ENCODE data around the gene DMKN.

The DMKN gene

GRCh38 chr19:35513628-35514281 lies at the start of gene DMKN:
DMKN (minus strand) TSS chr19:35513649; CDS start chr19:35513475, 174 bp downstream.
- no peak for DNase-seq

- no peak for DNase-seq
Observed at GRCh38 chr19:35562776-35563175, 49.3 kb upstream of the DMKN start.

GRCh38 chr19:35562336-35562735 lies 48.9 kb upstream of the DMKN start:
- DNase-seq: no peak

- DNase-seq: no peak
Observed at GRCh38 chr19:35561436-35561835, 48.0 kb upstream of the DMKN start.

GRCh38 chr19:35560677-35561076 lies 47.2 kb upstream of the DMKN start:
- no peak for DNase-seq

- DNase-seq: no peak
Observed at GRCh38 chr19:35560271-35560670, 46.8 kb upstream of the DMKN start.

GRCh38 chr19:35559781-35560180 lies 46.3 kb upstream of the DMKN start:
- no peak for DNase-seq

- DNase-seq: no peak
Observed at GRCh38 chr19:35559281-35559659, 45.8 kb upstream of the DMKN start.

GRCh38 chr19:35558400-35559280 lies 45.2 kb upstream of the DMKN start:
- DNase-seq: no peak

- peak in 2 of 4 experiments; percentile 11 to 32 for DNase-seq
Observed at GRCh38 chr19:35557539-35558399, 44.3 kb upstream of the DMKN start.

GRCh38 chr19:35556846-35557538 lies 43.5 kb upstream of the DMKN start:
- DNase-seq: no peak

GRCh38 chr19:35556025-35556590 lies 42.7 kb upstream of the DMKN start:
- DNase-seq: no peak

- DNase-seq: no peak
Observed at GRCh38 chr19:35555301-35556005, 42.0 kb upstream of the DMKN start.

GRCh38 chr19:35554076-35554475 lies 40.6 kb upstream of the DMKN start:
- no peak for DNase-seq

GRCh38 chr19:35553385-35554000 lies 40.0 kb upstream of the DMKN start:
- no peak for DNase-seq

GRCh38 chr19:35552534-35553384 lies 39.3 kb upstream of the DMKN start:
- no peak for DNase-seq

GRCh38 chr19:35551091-35551810 lies 37.8 kb upstream of the DMKN start:
- DNase-seq: no peak

GRCh38 chr19:35549879-35550523 lies 36.6 kb upstream of the DMKN start:
- DNase-seq: no peak
